Nephron progenitor cell (in vitro differentiated cells): ENCODE measurements around the gene COL27A1.

Source experiments
- DNase-seq: peaks from one replicate; pipeline ENCODE4 v3.0.0; 2021
- H3K27ac Mint-ChIP-seq: 2 replicates; pipeline ENCODE4 v1.8.0; 2021; ENCODE audit warnings: mild to moderate bottlenecking, moderate library complexity, mixed read lengths
- H3K27me3 Mint-ChIP-seq: 2 replicates; pipeline ENCODE4 v1.8.0; 2021; ENCODE audit warnings: mild to moderate bottlenecking, low read depth, mixed read lengths; ENCODE audit not compliant: poor library complexity
- H3K36me3 Mint-ChIP-seq: 2 replicates; pipeline ENCODE4 v1.8.0; 2021; ENCODE audit warnings: low read depth, mixed read lengths
- H3K4me1 Mint-ChIP-seq: 2 replicates; pipeline ENCODE4 v1.8.0; 2021; ENCODE audit warnings: mixed read lengths
- H3K4me3 Mint-ChIP-seq: 2 replicates; pipeline ENCODE4 v1.8.0; 2021; ENCODE audit warnings: mild to moderate bottlenecking, moderate library complexity, mixed read lengths
- H3K9me3 Mint-ChIP-seq: 2 replicates; pipeline ENCODE4 v1.8.0; 2021; ENCODE audit warnings: mild to moderate bottlenecking, moderate library complexity, mixed read lengths
- TF ChIP-seq, protein P1 (sequence below): fragments of 200-600 bp; sonication (generic); IDR thresholded peaks from 2 replicates; pipeline ENCODE4 v1.5.0; 2021; ENCODE audit warnings: antibody characterized with exemption

Gene COL27A1

GRCh38 chr9:114141553-114142402 is 13.6 kb upstream of the COL27A1 start:
- TF ChIP-seq, protein P1, sequence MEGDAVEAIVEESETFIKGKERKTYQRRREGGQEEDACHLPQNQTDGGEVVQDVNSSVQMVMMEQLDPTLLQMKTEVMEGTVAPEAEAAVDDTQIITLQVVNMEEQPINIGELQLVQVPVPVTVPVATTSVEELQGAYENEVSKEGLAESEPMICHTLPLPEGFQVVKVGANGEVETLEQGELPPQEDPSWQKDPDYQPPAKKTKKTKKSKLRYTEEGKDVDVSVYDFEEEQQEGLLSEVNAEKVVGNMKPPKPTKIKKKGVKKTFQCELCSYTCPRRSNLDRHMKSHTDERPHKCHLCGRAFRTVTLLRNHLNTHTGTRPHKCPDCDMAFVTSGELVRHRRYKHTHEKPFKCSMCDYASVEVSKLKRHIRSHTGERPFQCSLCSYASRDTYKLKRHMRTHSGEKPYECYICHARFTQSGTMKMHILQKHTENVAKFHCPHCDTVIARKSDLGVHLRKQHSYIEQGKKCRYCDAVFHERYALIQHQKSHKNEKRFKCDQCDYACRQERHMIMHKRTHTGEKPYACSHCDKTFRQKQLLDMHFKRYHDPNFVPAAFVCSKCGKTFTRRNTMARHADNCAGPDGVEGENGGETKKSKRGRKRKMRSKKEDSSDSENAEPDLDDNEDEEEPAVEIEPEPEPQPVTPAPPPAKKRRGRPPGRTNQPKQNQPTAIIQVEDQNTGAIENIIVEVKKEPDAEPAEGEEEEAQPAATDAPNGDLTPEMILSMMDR = no peak
- H3K36me3 Mint-ChIP-seq = no peaks in the 10 kb centered on the region
- H3K4me3 Mint-ChIP-seq = no peak overlapping the region
- no peak overlapping the region for H3K27ac Mint-ChIP-seq
- H3K4me1 Mint-ChIP-seq = peaks cover 46% of the 10 kb centered on the region
- no peak for DNase-seq
- peaks cover 21% of the 10 kb centered on the region for H3K27me3 Mint-ChIP-seq
- H3K9me3 Mint-ChIP-seq = peaks cover 10% of the 10 kb centered on the region

DNA sequence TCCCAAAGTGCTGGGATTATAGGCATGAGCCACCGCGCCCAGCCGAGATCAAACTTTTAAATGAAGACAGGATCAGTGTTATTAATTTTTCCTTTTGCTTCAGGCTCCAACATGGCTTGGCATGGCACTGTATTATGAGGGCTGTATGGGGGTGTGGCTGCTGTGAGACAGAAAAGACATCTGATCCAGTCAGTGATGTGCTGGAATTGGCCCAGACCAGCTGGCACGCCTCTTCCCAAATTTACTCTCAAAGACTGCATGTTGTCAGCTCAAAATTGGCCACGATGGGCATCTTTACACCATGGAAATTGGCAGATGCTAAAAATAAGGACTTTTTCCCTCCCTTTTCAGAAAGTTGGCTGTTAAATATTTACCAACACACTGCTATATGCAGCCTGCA is 12.1 kb upstream of the COL27A1 start:
- H3K9me3 Mint-ChIP-seq = no peaks in the 10 kb centered on the region
- TF ChIP-seq, protein P1 = no peak
- no peak for DNase-seq
- H3K27ac Mint-ChIP-seq = no peak overlapping the region
- no peaks in the 10 kb centered on the region for H3K36me3 Mint-ChIP-seq
- H3K4me3 Mint-ChIP-seq = no peak overlapping the region
- peaks cover 40% of the 10 kb centered on the region for H3K4me1 Mint-ChIP-seq
- H3K27me3 Mint-ChIP-seq = peaks cover 18% of the 10 kb centered on the region

DNA sequence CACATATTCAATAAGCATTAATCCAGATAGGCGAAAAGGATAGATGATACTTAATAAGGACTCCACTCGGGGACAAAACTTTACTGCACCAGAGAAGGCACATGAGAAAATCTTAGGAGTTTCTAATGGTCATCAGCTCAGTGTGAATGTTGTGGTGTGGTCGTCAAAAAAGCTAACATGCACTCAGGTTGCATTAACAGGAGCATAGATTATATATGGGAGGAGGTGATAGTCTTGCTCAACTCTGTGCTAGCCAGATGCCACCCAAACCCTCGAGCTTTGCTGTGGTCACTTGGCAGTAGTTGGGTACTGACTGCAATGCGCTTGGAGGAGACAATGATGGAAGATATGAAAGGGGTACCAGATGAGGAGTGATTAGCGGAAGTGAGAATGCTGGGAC is 8.6 kb upstream of the COL27A1 start:
- TF ChIP-seq, protein P1 = no peak
- Mint-ChIP-seq H3K27me3 (peaks cover 26% of the 10 kb centered on the region), H3K9me3 (no peaks in the 10 kb centered on the region), H3K27ac (no peak overlapping the region), H3K4me3 (no peak overlapping the region), H3K36me3 (no peaks in the 10 kb centered on the region), H3K4me1 (peaks cover 8% of the 10 kb centered on the region)
- DNase-seq = no peak

- DNase-seq = no peak
- TF ChIP-seq, protein P1 = no peak
- Mint-ChIP-seq H3K36me3 (no peaks in the 10 kb centered on the region), H3K27me3 (peaks cover 32% of the 10 kb centered on the region), H3K4me1 (peaks cover 8% of the 10 kb centered on the region), H3K4me3 (no peak overlapping the region), H3K9me3 (no peaks in the 10 kb centered on the region), H3K27ac (no peak overlapping the region)
Observed at GRCh38 chr9:114149181-114149580, 6.2 kb upstream of the COL27A1 start.

- H3K4me1 Mint-ChIP-seq = peaks cover 15% of the 10 kb centered on the region
- no peak overlapping the region for H3K27ac Mint-ChIP-seq
- DNase-seq = no peak
- TF ChIP-seq, protein P1 = no peak
- no peak overlapping the region for H3K4me3 Mint-ChIP-seq
- H3K9me3 Mint-ChIP-seq = no peaks in the 10 kb centered on the region
- H3K27me3 Mint-ChIP-seq = peaks cover 34% of the 10 kb centered on the region
- no peaks in the 10 kb centered on the region for H3K36me3 Mint-ChIP-seq
Observed at GRCh38 chr9:114149765-114150340, 5.5 kb upstream of the COL27A1 start.
